CD4-positive, alpha-beta T cell (primary cell): ENCODE measurements around the gene PARD3B. TPM values are rescaled to one million over a fixed set of nuclear protein-coding genes. Genes with fewer than 3 reads are reported as not detected.

Source experiments
- ATAC-seq: fragments of 200-7000 bp; cut with Tn5 transposase; one replicate; pipeline ENCODE4 v1.10.0; 2022; ENCODE audit warnings: mild to moderate bottlenecking; ENCODE audit not compliant: poor library complexity
- CTCF ChIA-PET: fragments of 350-600 bp; sonication (Branson Sonifier 250); formaldehyde crosslinking; loops from one replicate; lab custom pipeline; 2021; ENCODE audit warnings: antibody characterized with exemption, inconsistent platforms; lab: Charles Lee
- POLR2A ChIA-PET: fragments of 350-600 bp; sonication (Branson Sonifier 250); formaldehyde crosslinking; loops from one replicate; lab custom pipeline; 2021; ENCODE audit warnings: antibody characterized with exemption, inconsistent platforms; lab: Charles Lee
- DNase-seq, 14 experiments: peaks; one replicate each; pipeline ENCODE4 v3.0.0-alpha.2; 2013 to 2020; ENCODE audit warnings: mixed read lengths in 2 of 14
- H3K27ac ChIP-seq, 2 donors: one replicate each; pipeline versions ENCODE4 v1.5.1 to v1.7.0; 2013; ENCODE audit warnings: low read length in 2 of 2, low read depth in 1 of 2, mild to moderate bottlenecking in 1 of 2
- H3K27me3 ChIP-seq, 2 experiments: 1 replicate in 1 of 2; 2 replicates in 1 of 2; pipeline versions ENCODE4 v1.6.1 to v1.7.0; 2013; ENCODE audit warnings: low read length in 2 of 2, control low read depth in 1 of 2, mild to moderate bottlenecking in 1 of 2, moderate library complexity in 1 of 2; ENCODE audit not compliant: insufficient read depth in 2 of 2, control insufficient read depth in 1 of 2
- H3K36me3 ChIP-seq: one replicate; pipeline ENCODE4 v1.6.1; 2013; ENCODE audit warnings: low read length, control low read depth; ENCODE audit not compliant: insufficient read depth
- H3K4me1 ChIP-seq: one replicate; pipeline ENCODE4 v1.6.1; 2013; ENCODE audit warnings: low read length, control low read depth; ENCODE audit not compliant: insufficient read depth
- H3K4me3 ChIP-seq: one replicate; pipeline ENCODE4 v1.5.1; 2013; ENCODE audit warnings: mild to moderate bottlenecking, low read length, moderate library complexity
- H3K9me3 ChIP-seq, 2 experiments: 1 replicate in 1 of 2; 2 replicates in 1 of 2; pipeline versions ENCODE4 v1.6.1 to v1.7.0; 2013; ENCODE audit warnings: low read length in 2 of 2, mild to moderate bottlenecking in 2 of 2, control low read depth in 1 of 2, moderate library complexity in 1 of 2; ENCODE audit not compliant: control insufficient read depth in 1 of 2, insufficient read depth in 1 of 2
- H3K27ac Mint-ChIP-seq: one replicate; pipeline ENCODE4 v1.8.0; 2020; ENCODE audit warnings: mixed read lengths
- H3K27me3 Mint-ChIP-seq: one replicate; pipeline ENCODE4 v1.8.0; 2021; ENCODE audit warnings: mixed read lengths
- H3K36me3 Mint-ChIP-seq: one replicate; pipeline ENCODE4 v1.8.0; 2021; ENCODE audit warnings: low read depth, mixed read lengths
- H3K4me1 Mint-ChIP-seq: one replicate; pipeline ENCODE4 v1.8.0; 2021; ENCODE audit warnings: low read depth, mixed read lengths
- H3K4me3 Mint-ChIP-seq: one replicate; pipeline ENCODE4 v1.8.0; 2020; ENCODE audit warnings: mild to moderate bottlenecking, mixed read lengths
- H3K9me3 Mint-ChIP-seq: one replicate; pipeline ENCODE4 v1.8.0; 2020; ENCODE audit warnings: mixed read lengths
- CTCF ChIP-seq: fragments of 200-600 bp; IDR thresholded peaks from one replicate; pipeline ENCODE4 v1.8.0; 2022; ENCODE audit warnings: antibody characterized with exemption, mild to moderate bottlenecking
- intact Hi-C, 2 experiments: fragments of 100-400 bp; cut with DNase I in 1 of 2; cut with micrococcal nuclease in 1 of 2; formaldehyde crosslinking; loops; one replicate each; pipeline versions ENCODE4 v1.15.1 to v1.9.0; 2023 to 2025; cut with DNase I, micrococcal nuclease
- total RNA-seq, 174 experiments: library from RNA in 2 of 174; stranded (reverse) in 2 of 174; gene quantifications; one replicate each; pipeline ENCODE4 v1.2.3 and lab custom pipeline; 2021 to 2026

PARD3B gene
- total RNA-seq, 2 experiments from 2014 or later, result 0.87 to 1.9 TPM

DNA sequence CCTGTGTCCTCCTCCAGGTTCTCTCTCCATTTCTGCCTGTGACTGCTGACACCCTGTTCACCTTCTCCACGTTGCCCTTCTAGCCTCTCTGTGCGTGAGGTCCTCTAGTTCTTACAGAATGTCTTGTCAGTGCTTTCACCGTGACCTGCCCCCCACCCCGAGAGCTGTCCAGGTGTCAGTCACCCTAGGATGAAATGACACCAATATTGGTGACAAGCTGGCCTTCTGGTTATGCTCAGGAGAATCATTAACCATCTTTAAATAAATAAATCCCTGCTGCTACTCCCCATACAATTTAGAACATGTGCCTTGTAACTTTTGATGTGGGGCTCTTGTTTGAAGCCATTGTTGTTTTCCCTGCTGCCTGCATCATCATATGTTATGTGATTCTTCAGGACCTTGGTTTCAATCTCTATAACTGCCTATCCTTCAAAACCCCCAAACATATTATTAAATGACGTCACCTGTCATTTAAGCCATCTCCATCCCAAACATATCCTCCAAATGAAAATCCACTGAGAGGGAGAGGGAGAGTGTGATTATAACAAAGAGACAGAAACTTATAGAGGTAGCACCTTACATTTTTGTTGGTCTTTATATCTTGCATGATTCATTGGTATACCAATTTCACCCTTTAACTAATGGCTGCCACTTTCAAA lies 496.3 kb downstream of the PARD3B start:
- H3K9me3 Mint-ChIP-seq, result peaks cover 3% of the 10 kb centered on the region
- H3K9me3 ChIP-seq, result no peaks in the 10 kb centered on the region
- no peaks in the 10 kb centered on the region for H3K27me3 ChIP-seq
- ATAC-seq (no peak), DNase-seq (no peak)
- H3K4me1 Mint-ChIP-seq, result no peaks in the 10 kb centered on the region
- no peaks in the 10 kb centered on the region for H3K27me3 Mint-ChIP-seq
- POLR2A ChIA-PET, result no interaction called here
- no peak overlapping the region for H3K27ac Mint-ChIP-seq
- no peaks in the 10 kb centered on the region for H3K4me1 ChIP-seq
- no peak overlapping the region for H3K4me3 Mint-ChIP-seq
- CTCF ChIA-PET, result no interaction called here
- H3K36me3 Mint-ChIP-seq, result no peaks in the 10 kb centered on the region
- no peak overlapping the region for H3K4me3 ChIP-seq
- H3K27ac ChIP-seq, result no peak overlapping the region
- TF ChIP-seq CTCF, result no peak
- intact Hi-C loops, result no loop called here
- H3K36me3 ChIP-seq, result no peaks in the 10 kb centered on the region

- no peak overlapping the region for H3K27ac ChIP-seq
- no peaks in the 10 kb centered on the region for H3K36me3 ChIP-seq
- TF ChIP-seq CTCF, result no peak
- no peak for DNase-seq
- POLR2A ChIA-PET, result interaction anchor here (0.9 kb wide), 1 partner anchor 76 kb away, joined by 3 read pairs; no protein-coding TSS in a partner anchor
- CTCF ChIA-PET, result interaction anchor here (1.2 kb wide), 1 partner anchor 16 kb away, joined by 3 read pairs; no protein-coding TSS in a partner anchor
- Mint-ChIP-seq H3K36me3 (no peaks in the 10 kb centered on the region), H3K4me3 (no peak overlapping the region), H3K27me3 (no peaks in the 10 kb centered on the region), H3K4me1 (no peaks in the 10 kb centered on the region), H3K9me3 (peaks cover 3% of the 10 kb centered on the region), H3K27ac (no peak overlapping the region)
- intact Hi-C loops, result no loop called here
- H3K9me3 ChIP-seq, result no peaks in the 10 kb centered on the region
- no peaks in the 10 kb centered on the region for H3K27me3 ChIP-seq
- no peak for ATAC-seq
- no peak overlapping the region for H3K4me3 ChIP-seq
- H3K4me1 ChIP-seq, result no peaks in the 10 kb centered on the region
These were observed 498.0 kb downstream of the PARD3B start for GRCh38 chr2:205043285-205043684.

DNA sequence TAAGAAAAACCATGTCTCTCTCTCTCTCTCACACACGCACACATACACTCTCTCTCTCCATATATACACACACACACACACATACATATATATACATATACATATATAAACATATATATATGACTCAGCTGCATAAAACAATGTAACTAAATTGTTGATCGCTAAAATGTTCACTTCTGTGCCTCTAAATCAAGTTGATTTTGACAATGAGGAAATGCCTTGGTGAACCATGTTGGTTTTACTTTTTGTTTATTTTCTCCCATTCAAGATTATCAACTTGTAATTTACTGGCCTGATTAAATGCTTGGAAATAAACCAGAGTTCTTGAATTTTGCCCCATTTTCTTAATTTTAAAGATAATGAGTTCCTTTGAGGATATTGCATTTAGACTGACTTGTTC lies 500.4 kb downstream of the PARD3B start:
- H3K27ac Mint-ChIP-seq, result no peak overlapping the region
- H3K4me1 Mint-ChIP-seq, result peaks cover 4% of the 10 kb centered on the region
- no peaks in the 10 kb centered on the region for H3K4me1 ChIP-seq
- no peak overlapping the region for H3K27ac ChIP-seq
- H3K9me3 ChIP-seq, result no peaks in the 10 kb centered on the region
- no peaks in the 10 kb centered on the region for H3K36me3 ChIP-seq
- no peak for DNase-seq
- H3K27me3 Mint-ChIP-seq, result no peaks in the 10 kb centered on the region
- H3K9me3 Mint-ChIP-seq, result peaks cover 11% of the 10 kb centered on the region
- no peak for TF ChIP-seq CTCF
- POLR2A ChIA-PET, result no interaction called here
- H3K4me3 Mint-ChIP-seq, result no peak overlapping the region
- intact Hi-C loops, result no loop called here
- no peaks in the 10 kb centered on the region for H3K27me3 ChIP-seq
- CTCF ChIA-PET, result no interaction called here
- no peak for ATAC-seq
- H3K4me3 ChIP-seq, result no peak overlapping the region
- H3K36me3 Mint-ChIP-seq, result peaks cover 10% of the 10 kb centered on the region
